ENCODE results near the gene GUCD1. TPM values are rescaled to one million over a fixed set of nuclear protein-coding genes. Genes with fewer than 3 reads are reported as not detected.
A peak's percentile ranks its signal among the peaks of the same experiment; 100 is the strongest.

The GUCD1 gene
- total and polyA plus RNA-seq, 2 of the 13 experiments (the other 11 are each of a cell fraction or from before 2014, with no cell fraction given): 128 to 245 TPM

DNA sequence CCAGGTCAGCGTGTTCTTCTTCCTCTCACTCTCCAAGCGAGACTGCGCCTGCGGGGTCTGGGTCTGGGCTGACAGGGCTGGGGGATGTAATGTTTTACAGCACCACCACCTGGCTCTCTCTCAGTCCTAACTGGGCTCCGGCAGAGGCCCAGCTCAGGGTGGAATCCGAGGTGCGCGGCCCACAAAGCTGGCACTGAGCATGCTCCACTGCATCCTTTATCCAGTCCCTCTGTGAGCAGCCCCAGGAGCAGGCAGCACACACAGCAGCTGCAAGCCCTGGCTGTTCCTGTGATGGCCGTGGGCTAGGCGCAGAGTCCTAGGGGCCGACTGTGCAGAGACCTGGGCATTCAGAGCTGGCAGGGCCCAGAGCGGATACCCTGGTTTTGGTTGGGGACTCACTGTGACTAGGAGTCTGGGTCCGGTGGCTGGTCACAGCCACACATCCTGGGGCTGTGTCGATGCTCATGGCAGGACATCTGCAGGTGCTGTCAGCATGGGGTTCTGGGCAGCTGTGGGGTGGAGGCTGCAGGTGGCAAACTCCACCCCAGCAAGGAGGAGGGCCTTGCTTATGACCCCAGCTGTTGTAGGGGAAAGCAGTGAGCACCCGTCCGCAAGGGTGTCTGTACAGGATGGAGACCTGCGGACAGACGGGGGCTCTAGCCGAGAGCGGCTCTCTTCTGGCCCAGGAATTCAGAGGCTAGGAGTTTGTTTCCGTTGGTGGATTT lies 34.0 kb upstream of the GUCD1 start (continued):
- TF ChIP-seq RBFOX2 (IDR thresholded peaks at IDR 0.05; ENCODE audit: low read depth, low read length): peak; percentile 17; the same call in 1 of the 2 replicates
- peak; percentile 16; the same call in 1 of the 2 replicates for TF ChIP-seq POLR2G (IDR thresholded peaks at IDR 0.05; ENCODE audit: low read depth, low read length)

DNA sequence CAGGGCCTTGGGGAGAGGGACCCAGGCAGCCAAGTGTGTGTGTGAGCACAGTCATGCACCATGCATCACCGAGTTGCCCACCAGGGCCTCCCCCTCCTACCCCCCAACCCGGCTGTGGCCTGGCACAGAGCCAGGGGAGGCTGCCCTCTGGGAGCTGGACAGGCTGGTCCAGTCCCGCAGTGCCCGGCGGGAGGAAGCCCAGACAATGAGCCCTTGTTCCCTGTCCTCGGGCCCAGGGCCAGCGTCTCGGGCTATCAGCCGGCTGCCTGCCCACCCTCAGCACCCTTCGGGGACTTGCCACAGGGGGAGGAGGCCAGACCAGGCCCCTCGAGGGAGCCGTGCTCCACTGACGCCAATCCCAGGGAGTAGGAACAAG lies 33.4 kb upstream of the GUCD1 start:
- Histone ChIP-seq H2AFZ (ENCODE audit: low read length) (no peak overlapping the region), H3K9me3 (ENCODE audit: low read length) (no peaks in the 10 kb centered on the region), H3K4me3 (replicated peaks in 1 of 3; ENCODE audit: insufficient read depth in 1 of 3, low read depth in 2 of 3, low read length in 3 of 3) (peak overlapping the region in 1 of 3 experiments; percentile 19; a peak in 1 of 6 replicates), H3K27me3 (ENCODE audit: control insufficient read depth in 1 of 2, insufficient read depth in 2 of 2, low read length in 2 of 2) (no peaks in the 10 kb centered on the region; a peak in 1 of 5 replicates), H3K4me2 (ENCODE audit: low read depth, low read length) (peak overlapping the region; percentile 28; the same call in 1 of the 2 replicates), H3K36me3 (replicated peaks in 1 of 2; ENCODE audit: control insufficient read depth in 1 of 2, insufficient read depth in 2 of 2, low read length in 2 of 2) (peaks cover 8 to 19% of the 10 kb centered on the region in 2 experiments; a peak in 4 of 5 replicates), H3K9ac (ENCODE audit: insufficient read depth, low read depth, low read length) (peak overlapping the region; percentile 34; the same call in 1 of the 2 replicates), H3K4me1 (ENCODE audit: insufficient read depth, low read length) (peaks cover 79% of the 10 kb centered on the region), H4K20me1 (ENCODE audit: insufficient read depth, low read length) (no peaks in the 10 kb centered on the region), H3K27ac (ENCODE audit: extremely low read length, insufficient read depth, low read length) (peak overlapping the region; percentile 34), H3K79me2 (ENCODE audit: insufficient read depth, low read length) (peaks cover 10% of the 10 kb centered on the region)
- DNase-seq (ENCODE audit: low spot score) (no peak), ATAC-seq (no peak), FAIRE-seq (no peak)
- 56% methylated on average over 3 of the region's 13 CpGs for WGBS (ENCODE audit: low lambda C conversion rate)
- intact Hi-C loops (cut with micrococcal nuclease; ENCODE audit: unreplicated experiment): loop anchor here (1.0 kb wide), 1 partner anchor 39 kb away; no protein-coding TSS in a partner anchor
- CTCF ChIA-PET (ENCODE audit: low intra/inter-chr PET ratio, low total read pairs): no interaction called here
- POLR2A ChIA-PET: interaction anchor here (1.1 to 2.8 kb wide), 3 partner anchors 10 to 38 kb away, joined by 5 to 17 read pairs (median 10); no protein-coding TSS in a partner anchor
- in situ Hi-C loops (cut with HindIII; ENCODE audit: extremely low pct_ligation_motif_present, low pct_unique_long_range_greater_than_20kb): no loop called here
- no TSS peak for BruUV-seq (replicated peaks)
- TF ChIP-seq PATZ1 (CRISPR knock-in tag; IDR thresholded peaks at IDR 0.05) (peak; percentile 45; the same call in 1 of the 2 replicates), ZNF354B (CRISPR knock-in tag; IDR thresholded peaks at IDR 0.05) (no peak), ZNF768 (CRISPR knock-in tag; IDR thresholded peaks at IDR 0.05) (no peak), MYC (CRISPR knock-in tag; IDR thresholded peaks at IDR 0.05; ENCODE audit: borderline replicate concordance) (peak; percentile 19; the same call in 1 of the 2 replicates), ZNF121 (CRISPR knock-in tag; IDR thresholded peaks at IDR 0.05) (0 out of 2 replicates have a peak, but pooled peaks have one; percentile 61), KDM2A (CRISPR knock-in tag; IDR thresholded peaks at IDR 0.05; ENCODE audit: borderline replicate concordance, low read depth) (0 out of 2 replicates have a peak, but pooled peaks have one; percentile 20), TFAP4 (IDR thresholded peaks at IDR 0.05; ENCODE audit: borderline replicate concordance, low read depth) (peak; percentile 32; the same call in 1 of the 2 replicates), NRL (CRISPR knock-in tag; IDR thresholded peaks at IDR 0.05; ENCODE audit: borderline replicate concordance) (0 out of 2 replicates have a peak, but pooled peaks have one; percentile 8), ZNF776 (CRISPR knock-in tag; IDR thresholded peaks at IDR 0.05) (no peak), ZNF790 (CRISPR knock-in tag; IDR thresholded peaks at IDR 0.05; ENCODE audit: borderline replicate concordance) (no peak)
- TF ChIP-seq, protein P1, sequence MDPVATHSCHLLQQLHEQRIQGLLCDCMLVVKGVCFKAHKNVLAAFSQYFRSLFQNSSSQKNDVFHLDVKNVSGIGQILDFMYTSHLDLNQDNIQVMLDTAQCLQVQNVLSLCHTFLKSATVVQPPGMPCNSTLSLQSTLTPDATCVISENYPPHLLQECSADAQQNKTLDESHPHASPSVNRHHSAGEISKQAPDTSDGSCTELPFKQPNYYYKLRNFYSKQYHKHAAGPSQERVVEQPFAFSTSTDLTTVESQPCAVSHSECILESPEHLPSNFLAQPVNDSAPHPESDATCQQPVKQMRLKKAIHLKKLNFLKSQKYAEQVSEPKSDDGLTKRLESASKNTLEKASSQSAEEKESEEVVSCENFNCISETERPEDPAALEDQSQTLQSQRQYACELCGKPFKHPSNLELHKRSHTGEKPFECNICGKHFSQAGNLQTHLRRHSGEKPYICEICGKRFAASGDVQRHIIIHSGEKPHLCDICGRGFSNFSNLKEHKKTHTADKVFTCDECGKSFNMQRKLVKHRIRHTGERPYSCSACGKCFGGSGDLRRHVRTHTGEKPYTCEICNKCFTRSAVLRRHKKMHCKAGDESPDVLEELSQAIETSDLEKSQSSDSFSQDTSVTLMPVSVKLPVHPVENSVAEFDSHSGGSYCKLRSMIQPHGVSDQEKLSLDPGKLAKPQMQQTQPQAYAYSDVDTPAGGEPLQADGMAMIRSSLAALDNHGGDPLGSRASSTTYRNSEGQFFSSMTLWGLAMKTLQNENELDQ (CRISPR knock-in tag; IDR thresholded peaks at IDR 0.05; ENCODE audit: borderline replicate concordance): no peak
- TF ChIP-seq, protein P2, sequence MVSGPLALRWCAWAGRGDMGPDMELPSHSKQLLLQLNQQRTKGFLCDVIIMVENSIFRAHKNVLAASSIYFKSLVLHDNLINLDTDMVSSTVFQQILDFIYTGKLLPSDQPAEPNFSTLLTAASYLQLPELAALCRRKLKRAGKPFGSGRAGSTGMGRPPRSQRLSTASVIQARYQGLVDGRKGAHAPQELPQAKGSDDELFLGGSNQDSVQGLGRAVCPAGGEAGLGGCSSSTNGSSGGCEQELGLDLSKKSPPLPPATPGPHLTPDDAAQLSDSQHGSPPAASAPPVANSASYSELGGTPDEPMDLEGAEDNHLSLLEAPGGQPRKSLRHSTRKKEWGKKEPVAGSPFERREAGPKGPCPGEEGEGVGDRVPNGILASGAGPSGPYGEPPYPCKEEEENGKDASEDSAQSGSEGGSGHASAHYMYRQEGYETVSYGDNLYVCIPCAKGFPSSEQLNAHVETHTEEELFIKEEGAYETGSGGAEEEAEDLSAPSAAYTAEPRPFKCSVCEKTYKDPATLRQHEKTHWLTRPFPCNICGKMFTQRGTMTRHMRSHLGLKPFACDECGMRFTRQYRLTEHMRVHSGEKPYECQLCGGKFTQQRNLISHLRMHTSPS (CRISPR knock-in tag; IDR thresholded peaks at IDR 0.05; ENCODE audit: low read depth): peak; percentile 55
